GM18951 (cell line): ENCODE data around the gene ENOX2.

ENCODE experiments used
- POLR2A ChIP-seq: IDR thresholded peaks from 4 replicates; pipeline ENCODE4 v1.6.1; 2011; ENCODE audit warnings: mild to moderate bottlenecking; ENCODE audit not compliant: insufficient read length, insufficient read depth; ENCODE audit errors: extremely low read depth
- in situ Hi-C: fragments of 300-500 bp; cut with MboI; formaldehyde crosslinking; loops from one replicate; pipeline ENCODE4 v1.12.0; 2022; ENCODE audit warnings: low sequenced_read_pairs, mixed read lengths, inconsistent platforms; ENCODE audit not compliant: unreplicated experiment

ENOX2 gene

GRCh38 chrX:130631011-130631410, 272.0 kb downstream of the ENOX2 start:
- no peak for TF ChIP-seq POLR2A
- in situ Hi-C loops = no loop called here

GRCh38 chrX:130628516-130628915, 274.5 kb downstream of the ENOX2 start:
- TF ChIP-seq POLR2A = no peak
- in situ Hi-C loops = no loop called here

GRCh38 chrX:130626521-130626920, 276.5 kb downstream of the ENOX2 start:
- in situ Hi-C loops = no loop called here
- TF ChIP-seq POLR2A = no peak

DNA sequence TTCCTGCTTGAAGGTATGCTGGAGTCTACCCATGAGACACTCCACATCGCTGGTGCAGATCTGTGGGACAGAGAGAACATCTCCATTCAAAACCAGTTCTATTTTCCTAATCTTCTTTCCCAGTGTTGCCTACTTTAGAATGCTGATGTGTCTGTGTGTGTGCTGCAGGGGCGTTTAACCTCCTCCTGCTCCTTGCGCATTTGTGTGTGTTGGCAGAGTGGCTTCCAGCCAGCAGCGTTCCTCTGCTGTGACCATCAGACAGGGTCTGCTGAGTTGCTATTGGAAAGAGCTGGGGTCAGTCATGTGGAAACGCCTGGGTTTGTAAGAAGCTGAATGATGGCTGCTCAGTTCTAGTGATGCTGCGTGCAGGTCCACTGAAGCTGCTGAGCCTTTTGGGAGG, 277.6 kb downstream of the ENOX2 start:
- in situ Hi-C loops = no loop called here
- TF ChIP-seq POLR2A = no peak

DNA sequence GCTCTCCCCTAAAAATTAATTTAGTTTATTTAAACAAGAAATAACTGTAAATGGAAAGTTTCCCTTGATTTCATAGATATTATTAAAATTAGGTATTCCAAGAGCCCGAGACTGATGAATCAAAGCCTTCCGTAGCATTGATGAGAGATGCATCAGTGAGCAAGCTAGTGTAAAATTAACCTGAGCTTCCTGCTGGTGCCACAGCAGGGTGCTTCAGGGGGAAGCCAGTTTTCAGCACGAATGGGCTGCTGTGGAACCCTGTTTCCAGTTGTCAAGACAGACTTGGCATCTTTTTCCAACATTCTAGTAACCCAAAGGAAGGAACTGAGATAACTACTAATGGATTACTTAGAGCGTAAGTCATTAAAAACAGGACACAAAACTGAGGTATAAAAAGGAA, 279.5 kb downstream of the ENOX2 start:
- in situ Hi-C loops = no loop called here
- TF ChIP-seq POLR2A = no peak

DNA sequence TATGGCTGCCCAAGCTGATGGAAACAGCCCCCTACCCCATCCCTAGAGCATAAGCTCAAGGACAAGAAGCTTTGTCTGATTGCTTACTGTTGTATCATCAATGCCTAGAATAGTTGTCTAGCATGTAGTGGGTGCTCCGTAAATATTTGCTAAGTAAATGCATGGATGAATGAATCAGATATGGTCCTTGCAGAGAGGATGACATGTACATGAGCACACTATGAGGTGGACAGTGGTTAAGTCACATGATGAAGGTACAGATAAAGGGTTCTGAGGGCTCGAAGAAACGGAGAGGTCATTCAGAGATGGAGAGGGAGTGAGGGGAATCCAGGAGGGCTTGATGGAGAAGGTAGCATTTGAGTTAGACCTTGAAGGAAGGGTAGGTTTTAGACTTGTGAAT, 287.1 kb downstream of the ENOX2 start:
- no peak for TF ChIP-seq POLR2A
- in situ Hi-C loops = no loop called here

DNA sequence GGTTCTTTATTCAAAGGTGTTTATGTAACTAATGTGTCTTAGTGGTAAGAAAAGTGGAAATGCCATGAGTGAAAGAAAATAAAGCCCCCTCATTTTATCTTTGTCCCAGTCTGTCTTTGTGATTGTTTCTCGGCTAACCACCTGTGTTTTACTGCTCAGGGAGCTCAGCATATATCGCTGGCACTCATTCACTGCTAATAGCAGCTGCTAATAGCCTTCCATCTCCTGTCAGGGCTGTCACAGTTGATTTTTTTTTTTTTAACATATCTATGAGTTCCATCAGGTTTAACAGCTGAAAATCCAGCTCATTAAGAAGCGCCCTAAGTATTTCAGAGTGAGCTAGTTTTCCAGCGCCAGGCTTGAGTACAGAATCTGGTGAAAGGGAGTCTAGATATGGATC, 295.6 kb downstream of the ENOX2 start:
- in situ Hi-C loops = no loop called here
- TF ChIP-seq POLR2A = no peak

- in situ Hi-C loops = no loop called here
- TF ChIP-seq POLR2A = no peak
Measured at GRCh38 chrX:130606425-130606824, 296.6 kb downstream of the ENOX2 start.

GRCh38 chrX:130604882-130605281, 298.1 kb downstream of the ENOX2 start:
- in situ Hi-C loops = no loop called here
- TF ChIP-seq POLR2A = no peak

- no peak for TF ChIP-seq POLR2A
- in situ Hi-C loops = no loop called here
Measured at GRCh38 chrX:130594453-130594916, 308.5 kb downstream of the ENOX2 start.

DNA sequence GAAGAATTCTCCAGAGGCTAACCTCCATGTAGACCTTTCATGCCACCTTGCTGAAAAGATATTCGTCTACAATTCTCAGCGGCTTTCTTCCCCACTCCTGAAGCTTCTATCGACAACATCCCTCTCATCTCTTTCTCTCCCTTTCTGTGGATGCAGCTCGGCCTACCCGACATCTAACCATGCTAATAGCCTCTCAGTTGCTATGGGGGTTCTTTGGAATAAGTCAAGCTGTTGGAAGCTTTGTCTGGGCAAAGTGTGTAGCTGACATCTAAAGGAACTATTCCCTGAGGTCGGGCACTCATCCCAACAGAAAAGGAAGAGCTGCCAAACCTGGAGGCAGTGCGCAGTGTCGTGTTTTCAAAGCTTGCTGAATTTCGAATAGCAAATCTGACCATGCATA, 309.1 kb downstream of the ENOX2 start:
- in situ Hi-C loops = no loop called here
- TF ChIP-seq POLR2A = no peak

DNA sequence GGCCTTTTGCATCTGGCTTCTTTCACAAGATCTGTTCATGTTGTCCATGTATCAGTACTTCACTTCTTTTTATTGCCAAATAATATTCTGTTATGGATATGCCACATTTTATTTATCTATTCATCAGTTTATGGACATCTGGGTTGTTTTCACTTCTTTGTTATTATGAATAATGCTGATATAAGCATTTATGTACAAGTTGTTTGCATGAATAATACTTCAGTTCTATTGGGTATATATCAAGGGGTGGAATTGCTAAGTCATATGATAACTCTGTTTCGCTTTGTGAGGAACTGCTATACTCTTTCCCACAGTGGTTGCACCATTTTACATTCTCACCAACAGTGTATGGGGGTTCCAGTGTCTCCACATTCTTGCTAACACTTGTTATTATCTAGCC, 310.8 kb downstream of the ENOX2 start:
- in situ Hi-C loops = no loop called here
- no peak for TF ChIP-seq POLR2A

GRCh38 chrX:130578906-130579305, 324.1 kb downstream of the ENOX2 start:
- in situ Hi-C loops = no loop called here

GRCh38 chrX:130577431-130577830, 325.6 kb downstream of the ENOX2 start:
- no peak for TF ChIP-seq POLR2A
- in situ Hi-C loops = no loop called here

More at GRCh38 chrX:130578906-130579305, 324.1 kb downstream of the ENOX2 start:
- no peak for TF ChIP-seq POLR2A

- no peak for TF ChIP-seq POLR2A
- in situ Hi-C loops = no loop called here
Measured at GRCh38 chrX:130575831-130576389, 327.1 kb downstream of the ENOX2 start.
